ENCODE data around the gene RTRAF.

RTRAF gene

DNA sequence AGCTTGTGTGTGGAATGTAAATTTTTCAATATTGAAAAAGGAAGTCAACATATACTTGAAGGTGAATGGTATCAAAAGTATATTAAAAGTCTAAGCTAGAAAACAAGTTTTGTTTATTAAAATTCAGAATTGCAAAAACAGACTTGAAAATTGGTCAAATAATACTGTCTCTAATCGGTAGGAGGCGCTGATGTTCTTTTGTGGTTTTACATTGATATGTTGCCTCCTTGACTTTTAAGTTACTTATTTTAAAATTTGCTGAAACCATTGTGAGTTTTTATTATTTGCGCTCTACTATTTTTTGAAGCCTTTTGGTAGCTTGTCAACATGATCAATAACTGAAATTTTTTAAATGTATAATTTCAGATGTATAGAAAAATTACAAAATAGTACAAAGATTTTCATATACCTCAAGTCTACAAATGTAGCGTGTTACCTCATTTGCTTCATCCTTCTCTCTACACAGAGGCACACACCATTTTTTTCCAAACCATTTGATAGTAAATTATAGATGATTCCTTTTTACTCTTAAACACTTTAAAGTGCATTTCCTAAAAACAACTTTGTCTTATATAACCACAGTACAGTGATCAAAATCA, 6.9 kb downstream of the RTRAF start:
- no peak for DNase-seq (ENCODE audit: low read depth)

DNA sequence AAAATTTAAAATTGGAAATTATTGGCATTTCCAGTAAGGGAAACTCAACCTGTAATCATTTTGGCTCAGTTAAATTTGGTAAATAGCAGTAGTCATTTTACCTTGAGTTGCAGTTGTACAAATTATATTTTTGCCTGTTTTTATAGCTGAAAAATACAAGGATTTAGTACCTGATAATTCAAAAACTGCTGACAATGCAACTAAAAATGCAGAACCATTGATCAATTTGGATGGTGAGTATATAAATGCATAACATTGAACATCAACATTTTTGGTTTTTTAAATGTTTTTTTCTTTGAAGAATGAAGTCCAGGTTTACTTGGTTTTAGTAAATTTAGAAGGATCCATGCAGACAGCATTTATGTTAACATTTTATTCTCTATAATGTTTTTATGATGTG, 9.0 kb downstream of the RTRAF start:
- DNase-seq (ENCODE audit: low read depth) = no peak

DNA sequence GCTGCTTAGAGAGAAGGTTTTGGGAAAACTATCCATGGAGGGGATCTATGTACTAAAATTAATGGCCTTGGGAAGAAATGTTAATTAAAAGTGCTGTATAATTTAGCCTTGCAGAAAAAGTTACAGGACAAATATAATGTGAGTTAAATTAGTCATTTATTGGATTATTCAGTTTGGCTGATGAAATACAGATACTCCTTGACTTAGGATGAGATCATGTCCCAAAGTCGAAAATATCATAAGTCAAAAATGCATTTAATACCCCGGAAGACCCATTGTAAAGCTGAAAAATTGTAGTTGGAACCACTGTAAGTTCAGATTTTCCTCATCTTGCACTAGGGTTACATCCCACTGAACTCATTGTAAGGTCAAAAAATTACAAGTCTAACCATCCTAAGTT, 9.7 kb downstream of the RTRAF start:
- no peak for DNase-seq (ENCODE audit: low read depth)

DNA sequence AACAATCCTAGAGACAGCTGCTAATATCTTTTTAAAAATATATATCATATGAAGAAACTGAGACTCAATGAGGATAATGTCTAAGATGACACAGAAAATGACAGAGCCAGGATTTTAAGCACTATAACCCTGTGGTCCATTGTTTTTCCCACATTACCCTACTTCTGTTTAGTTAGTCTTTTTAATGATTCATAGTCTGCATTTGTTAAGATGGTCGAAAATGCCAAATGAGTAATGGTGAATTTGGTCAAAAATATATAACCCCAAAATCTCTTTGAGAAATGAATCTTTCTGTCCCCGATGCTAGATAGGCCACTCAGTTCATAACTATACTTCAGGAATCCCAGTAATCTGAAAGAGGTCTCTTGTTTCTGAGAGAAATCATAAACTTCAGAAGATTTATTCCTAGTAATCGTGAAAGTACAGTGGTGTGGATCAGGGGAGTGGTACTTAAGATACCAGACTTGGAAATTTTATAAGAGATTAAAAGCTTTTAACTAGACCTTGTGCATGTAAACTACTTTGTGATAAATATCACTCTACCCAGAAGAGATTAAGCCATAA, 10.8 kb downstream of the RTRAF start:
- no peak for DNase-seq (ENCODE audit: low read depth)

DNA sequence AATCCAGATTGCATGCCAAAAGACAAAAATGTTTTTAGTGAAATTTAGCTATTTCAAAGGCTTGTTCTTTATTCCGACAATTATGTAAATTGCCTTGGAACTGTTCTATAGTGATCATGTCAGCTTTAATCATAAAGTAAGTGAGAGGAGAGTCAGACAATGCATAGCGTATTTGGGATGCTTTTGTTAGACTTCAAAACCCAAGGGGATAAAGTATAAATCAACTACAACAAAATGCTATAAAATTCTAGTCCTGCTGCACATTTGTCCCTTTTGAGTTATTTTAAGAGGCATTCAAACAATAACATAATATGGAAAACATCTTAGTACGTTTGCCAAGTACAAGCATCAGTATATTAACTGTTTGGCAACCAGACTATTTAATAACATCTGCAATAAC, 11.3 kb downstream of the RTRAF start:
- DNase-seq (ENCODE audit: low read depth) = no peak

DNA sequence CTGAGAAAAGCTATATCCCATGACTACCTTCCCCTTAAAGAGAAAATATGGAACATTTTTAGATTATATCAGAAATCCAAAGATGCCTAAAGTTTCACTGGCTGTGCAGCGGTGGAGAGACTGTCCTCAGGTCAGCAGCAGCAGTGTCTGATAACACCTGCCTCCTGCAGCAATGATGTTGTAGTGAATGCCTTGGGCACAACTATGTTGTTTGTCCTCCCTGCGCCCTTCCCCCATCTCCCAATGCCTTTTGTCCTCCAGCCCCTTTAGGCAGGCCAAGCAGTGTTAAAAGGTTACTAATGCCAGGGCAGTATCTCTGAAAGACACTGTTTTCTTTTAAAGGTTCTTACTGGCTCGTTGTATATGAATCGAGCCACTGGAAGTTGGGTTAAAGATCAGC, 13.2 kb downstream of the RTRAF start:
- DNase-seq (ENCODE audit: low read depth) = no peak

- no peak for DNase-seq (ENCODE audit: low read depth)
Observed at GRCh38 chr14:52003324-52003723, 14.0 kb downstream of the RTRAF start.

DNA sequence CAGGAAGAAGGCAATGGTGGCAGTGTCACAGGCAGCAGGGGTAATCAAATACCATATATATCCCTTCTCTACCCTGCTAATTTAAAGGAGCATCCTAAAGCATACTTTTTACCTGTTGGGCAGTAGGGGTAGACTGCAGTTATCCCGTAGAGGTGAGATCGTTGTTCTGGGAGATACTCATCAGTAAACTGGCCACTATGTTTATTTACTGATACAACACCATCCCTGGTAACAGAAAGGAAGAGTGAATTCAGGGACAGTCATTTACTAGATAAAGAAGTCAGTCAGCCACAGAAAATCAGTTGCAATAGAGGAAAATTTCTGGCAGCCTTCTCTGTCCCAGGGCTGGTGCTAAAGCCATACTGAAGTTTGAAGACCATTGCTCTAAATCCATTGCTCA, 16.3 kb downstream of the RTRAF start:
- no peak for DNase-seq (ENCODE audit: low read depth)

- DNase-seq (ENCODE audit: low read depth) = no peak
Observed at GRCh38 chr14:52006361-52006760, 17.0 kb downstream of the RTRAF start.

GRCh38 chr14:52007211-52007610, 17.9 kb downstream of the RTRAF start:
- DNase-seq (ENCODE audit: low read depth) = no peak

GRCh38 chr14:52007637-52008036, 18.3 kb downstream of the RTRAF start:
- DNase-seq (ENCODE audit: low read depth) = no peak

DNA sequence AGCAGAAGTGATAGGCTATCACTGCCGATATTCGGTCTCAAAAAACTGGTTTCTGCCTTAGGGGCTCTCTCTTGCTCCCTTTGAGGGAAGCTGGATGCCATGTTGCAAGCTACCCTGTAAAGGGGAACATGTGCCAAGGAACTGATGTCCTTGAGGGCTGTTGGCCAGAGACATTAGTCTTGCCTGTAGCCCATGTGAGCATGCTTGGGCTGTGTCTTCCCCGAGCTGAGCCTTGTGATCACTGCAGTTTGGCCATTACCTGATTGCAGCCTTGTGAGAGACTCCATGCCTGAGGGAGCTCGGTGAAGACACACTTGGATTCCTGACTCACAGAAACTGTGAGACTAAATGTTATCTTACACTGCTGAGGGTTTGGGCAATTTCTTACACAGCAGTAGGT, 18.8 kb downstream of the RTRAF start:
- no peak for DNase-seq (ENCODE audit: low read depth)

DNA sequence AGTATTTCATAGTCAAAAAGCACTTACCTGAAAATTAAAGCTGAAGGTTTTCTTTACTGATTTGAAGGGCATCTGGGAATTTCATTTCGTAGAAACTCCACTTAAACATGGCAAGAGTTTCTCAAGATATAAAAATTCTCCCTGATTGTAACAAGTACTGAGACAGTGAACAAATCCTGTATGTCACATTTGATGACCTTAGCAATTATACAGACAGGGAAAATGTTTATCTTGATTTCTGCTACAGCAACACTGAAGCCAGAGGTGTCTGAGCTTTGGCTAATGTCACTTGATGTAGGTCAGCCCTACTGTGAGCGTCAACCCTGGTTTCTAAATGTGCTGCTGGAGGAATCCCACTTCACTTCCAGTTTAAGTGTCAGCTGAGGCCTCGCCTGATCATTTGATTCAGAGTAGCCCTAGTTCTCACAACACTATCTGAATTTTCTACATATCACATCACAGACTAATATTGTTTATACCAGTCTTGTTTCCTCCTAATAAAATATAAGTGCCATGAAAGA, 20.9 kb downstream of the RTRAF start:
- no peak for DNase-seq (ENCODE audit: low read depth)

GRCh38 chr14:52011523-52011922, 22.2 kb downstream of the RTRAF start:
- no peak for DNase-seq (ENCODE audit: low read depth)

DNA sequence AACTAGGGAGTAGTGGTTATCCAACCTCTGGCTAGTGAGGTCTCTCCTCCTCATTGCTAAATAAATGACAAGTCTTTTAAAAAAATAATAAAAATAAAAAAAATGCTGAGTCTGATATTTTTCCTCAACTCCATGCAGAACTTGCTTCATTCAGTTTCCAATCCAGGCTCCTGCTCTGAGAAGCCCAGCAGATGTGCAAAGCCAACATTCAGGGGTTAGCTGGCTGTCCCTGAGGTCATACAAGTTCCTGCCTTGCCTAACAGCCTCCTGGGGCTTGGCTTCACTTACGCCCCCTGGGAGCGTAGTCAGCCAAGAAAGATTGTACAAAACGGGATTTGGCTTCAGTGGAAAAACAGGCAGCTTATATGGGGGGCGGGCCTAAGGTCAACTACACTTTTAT, 23.3 kb downstream of the RTRAF start:
- DNase-seq (ENCODE audit: low read depth) = no peak

DNA sequence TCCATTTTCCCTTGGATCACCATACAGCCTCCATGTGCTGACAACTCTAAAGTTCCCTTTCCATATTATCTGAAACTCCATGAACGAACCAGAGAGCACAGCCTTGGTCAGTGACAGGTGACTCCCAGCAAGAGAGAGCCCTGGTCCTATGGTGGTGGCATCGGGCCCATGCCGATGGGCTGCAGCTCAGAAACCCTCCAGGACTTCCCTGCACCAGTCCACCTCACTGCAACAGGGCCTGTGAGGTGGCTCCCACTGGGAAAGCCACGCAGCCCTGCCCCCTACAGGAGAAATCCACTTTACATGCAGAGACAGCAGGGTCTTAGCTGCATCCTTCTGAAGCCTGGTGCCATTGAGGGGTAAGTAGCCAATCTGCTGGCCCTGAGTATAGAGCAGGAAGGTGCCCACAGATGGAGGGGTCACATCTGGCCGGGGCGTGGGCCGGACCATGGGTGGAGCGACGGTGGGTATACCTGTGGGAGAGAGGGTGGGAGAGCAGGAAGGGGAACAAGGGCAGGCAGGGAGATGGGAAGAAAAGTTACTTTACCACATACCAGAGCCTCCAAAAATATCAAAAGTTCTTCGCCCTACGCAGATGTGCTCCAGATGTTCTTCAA, 24.7 kb downstream of the RTRAF start:
- DNase-seq (ENCODE audit: low read depth) = no peak

- no peak for DNase-seq (ENCODE audit: low read depth)
Observed at GRCh38 chr14:52014601-52015267, 25.4 kb downstream of the RTRAF start.

DNA sequence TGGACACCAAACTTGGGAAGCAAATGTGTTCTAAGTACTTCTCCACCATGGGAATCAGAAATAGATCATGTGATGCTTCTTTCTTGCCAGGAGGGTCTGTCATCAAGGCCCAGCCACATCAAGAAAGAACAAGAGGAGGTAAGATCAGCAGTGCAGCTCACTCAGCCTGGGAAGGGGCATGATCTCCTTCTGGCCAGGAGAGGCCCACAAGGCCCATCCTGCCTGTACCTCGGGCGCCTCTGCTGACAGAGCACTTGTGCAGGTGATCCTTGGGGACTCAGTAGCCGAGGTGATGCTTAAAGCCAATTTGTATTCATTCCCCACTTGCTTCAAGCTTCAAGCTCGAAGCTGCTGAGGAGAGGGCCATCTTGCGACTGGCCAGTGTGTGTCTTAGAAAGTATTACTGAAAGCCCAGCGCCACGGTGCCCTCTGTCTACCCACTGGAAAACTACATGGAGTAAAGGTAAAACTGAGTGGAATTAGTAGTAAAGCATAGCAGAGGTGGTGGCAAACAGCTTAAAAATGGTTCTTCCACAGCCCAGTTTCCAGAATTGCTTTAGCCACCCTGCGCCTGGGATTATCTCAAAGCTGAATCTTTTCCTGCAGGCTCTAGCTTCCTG, 26.2 kb downstream of the RTRAF start:
- DNase-seq (ENCODE audit: low read depth) = no peak

GRCh38 chr14:52018252-52018651, 28.9 kb downstream of the RTRAF start:
- DNase-seq (ENCODE audit: low read depth) = no peak

GRCh38 chr14:52018970-52019369, 29.6 kb downstream of the RTRAF start:
- no peak for DNase-seq (ENCODE audit: low read depth)

- no peak for DNase-seq (ENCODE audit: low read depth)
Observed at GRCh38 chr14:52020161-52020714, 30.9 kb downstream of the RTRAF start.
